ENCODE results near the gene EVI5.

DNA sequence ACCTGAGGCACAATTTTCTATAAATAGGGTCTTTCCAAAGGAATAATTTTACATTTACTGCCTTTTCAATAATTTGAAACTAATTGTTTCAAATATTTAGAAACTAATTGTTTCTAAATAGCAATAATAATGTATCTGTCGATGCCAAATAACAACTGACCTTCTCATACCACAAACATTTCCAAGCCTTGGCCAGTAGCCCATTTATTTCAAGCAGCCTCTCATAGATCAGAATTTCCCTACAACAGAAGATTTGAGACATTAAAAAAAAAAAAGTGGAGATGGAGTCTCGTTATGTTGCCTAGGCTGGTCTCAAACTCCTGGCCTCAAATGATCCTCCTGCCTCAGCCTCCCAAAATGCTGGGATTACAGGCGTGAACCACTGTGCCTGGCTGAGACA lies 296.1 kb downstream of the EVI5 start:
- TF ChIP-seq, protein P1, sequence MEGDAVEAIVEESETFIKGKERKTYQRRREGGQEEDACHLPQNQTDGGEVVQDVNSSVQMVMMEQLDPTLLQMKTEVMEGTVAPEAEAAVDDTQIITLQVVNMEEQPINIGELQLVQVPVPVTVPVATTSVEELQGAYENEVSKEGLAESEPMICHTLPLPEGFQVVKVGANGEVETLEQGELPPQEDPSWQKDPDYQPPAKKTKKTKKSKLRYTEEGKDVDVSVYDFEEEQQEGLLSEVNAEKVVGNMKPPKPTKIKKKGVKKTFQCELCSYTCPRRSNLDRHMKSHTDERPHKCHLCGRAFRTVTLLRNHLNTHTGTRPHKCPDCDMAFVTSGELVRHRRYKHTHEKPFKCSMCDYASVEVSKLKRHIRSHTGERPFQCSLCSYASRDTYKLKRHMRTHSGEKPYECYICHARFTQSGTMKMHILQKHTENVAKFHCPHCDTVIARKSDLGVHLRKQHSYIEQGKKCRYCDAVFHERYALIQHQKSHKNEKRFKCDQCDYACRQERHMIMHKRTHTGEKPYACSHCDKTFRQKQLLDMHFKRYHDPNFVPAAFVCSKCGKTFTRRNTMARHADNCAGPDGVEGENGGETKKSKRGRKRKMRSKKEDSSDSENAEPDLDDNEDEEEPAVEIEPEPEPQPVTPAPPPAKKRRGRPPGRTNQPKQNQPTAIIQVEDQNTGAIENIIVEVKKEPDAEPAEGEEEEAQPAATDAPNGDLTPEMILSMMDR (IDR thresholded peaks at IDR 0.05; ENCODE audit: low read depth, low read length, poor library complexity, severe bottlenecking), result no peak
- TF ChIP-seq EZH2phosphoT487 (IDR thresholded peaks at IDR 0.05; ENCODE audit: borderline replicate concordance, low read length), result no peak
